ENCODE measurements around the gene L3MBTL3. TPM values are rescaled to one million over a fixed set of nuclear protein-coding genes. Genes with fewer than 3 reads are reported as not detected.

Gene L3MBTL3
- total and polyA plus RNA-seq, 7 donors, result 2.1 to 10.4 (median 4.2) TPM

DNA sequence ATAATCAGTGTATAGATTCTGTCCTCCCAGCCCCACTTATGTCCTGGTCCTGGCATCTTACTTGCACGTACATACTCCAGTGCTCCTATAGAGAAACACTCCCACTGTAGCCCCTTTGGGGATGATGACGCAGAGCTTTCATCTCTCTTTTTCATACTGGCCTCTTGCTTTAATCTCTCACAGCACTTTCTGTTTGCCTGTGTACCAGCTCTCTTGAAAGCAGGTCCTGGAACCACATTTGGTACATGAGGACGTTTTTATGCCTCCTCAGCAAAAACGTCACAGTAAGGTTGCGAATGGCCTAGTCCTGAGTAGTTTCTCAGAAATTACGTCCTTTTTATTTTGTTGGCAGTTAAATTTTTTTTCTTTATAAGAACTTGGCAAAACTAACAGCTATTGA is 10.8 kb downstream of the L3MBTL3 start:
- intact Hi-C loops (cut with DNase I), result no loop called here
- no peak overlapping the region for H3K27ac ChIP-seq
- 78 to 91% methylated on average over 6 of the region's 6 CpGs for WGBS, 2 donors
- H3K4me1 ChIP-seq, result no peaks in the 10 kb centered on the region
- TF ChIP-seq, protein P1, sequence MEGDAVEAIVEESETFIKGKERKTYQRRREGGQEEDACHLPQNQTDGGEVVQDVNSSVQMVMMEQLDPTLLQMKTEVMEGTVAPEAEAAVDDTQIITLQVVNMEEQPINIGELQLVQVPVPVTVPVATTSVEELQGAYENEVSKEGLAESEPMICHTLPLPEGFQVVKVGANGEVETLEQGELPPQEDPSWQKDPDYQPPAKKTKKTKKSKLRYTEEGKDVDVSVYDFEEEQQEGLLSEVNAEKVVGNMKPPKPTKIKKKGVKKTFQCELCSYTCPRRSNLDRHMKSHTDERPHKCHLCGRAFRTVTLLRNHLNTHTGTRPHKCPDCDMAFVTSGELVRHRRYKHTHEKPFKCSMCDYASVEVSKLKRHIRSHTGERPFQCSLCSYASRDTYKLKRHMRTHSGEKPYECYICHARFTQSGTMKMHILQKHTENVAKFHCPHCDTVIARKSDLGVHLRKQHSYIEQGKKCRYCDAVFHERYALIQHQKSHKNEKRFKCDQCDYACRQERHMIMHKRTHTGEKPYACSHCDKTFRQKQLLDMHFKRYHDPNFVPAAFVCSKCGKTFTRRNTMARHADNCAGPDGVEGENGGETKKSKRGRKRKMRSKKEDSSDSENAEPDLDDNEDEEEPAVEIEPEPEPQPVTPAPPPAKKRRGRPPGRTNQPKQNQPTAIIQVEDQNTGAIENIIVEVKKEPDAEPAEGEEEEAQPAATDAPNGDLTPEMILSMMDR (IDR thresholded peaks at IDR 0.05), result no peak
- TF ChIP-seq EP300 (IDR thresholded peaks at IDR 0.05), result no peak
- TF ChIP-seq POLR2A (IDR thresholded peaks at IDR 0.05), result no peak
- TF ChIP-seq POLR2AphosphoS5 (IDR thresholded peaks at IDR 0.05), result no peak
- H3K9me3 ChIP-seq, result no peaks in the 10 kb centered on the region
- no peaks in the 10 kb centered on the region for H3K27me3 ChIP-seq
- H3K4me3 ChIP-seq, result no peak overlapping the region
- DNase-seq, result no peak
- H3K36me3 ChIP-seq, result no peaks in the 10 kb centered on the region

DNA sequence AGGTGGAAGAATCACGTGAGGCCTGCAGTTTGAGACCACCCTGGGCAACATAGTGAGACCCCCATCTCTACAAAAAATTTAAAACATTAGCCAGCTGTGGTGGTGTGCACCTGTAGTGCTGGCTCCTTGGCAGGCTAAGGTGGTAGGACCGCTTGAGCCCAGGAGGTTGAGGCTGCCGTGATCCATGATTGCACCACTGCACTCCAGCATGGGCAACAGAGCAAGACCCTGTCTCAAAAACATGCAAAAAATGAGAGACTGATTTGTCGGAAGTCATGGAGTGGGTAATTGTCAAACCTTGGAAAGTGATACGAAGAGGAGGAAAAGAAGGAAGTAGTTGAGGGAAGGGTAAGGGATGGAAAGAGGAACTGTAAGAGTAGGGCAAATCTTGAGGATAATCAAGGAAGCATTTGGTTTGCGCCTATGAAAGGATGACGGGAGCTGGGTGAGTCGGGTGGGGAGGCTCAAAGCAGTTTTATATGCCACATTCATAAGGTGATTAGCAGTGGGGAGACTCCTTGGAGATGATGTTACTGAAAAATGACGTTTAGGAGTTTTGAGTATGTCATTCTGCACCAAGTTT is 14.5 kb downstream of the L3MBTL3 start:
- intact Hi-C loops (cut with DNase I), result no loop called here
- H3K9me3 ChIP-seq, result no peaks in the 10 kb centered on the region
- no peak overlapping the region for H3K4me3 ChIP-seq
- TF ChIP-seq EP300 (IDR thresholded peaks at IDR 0.05) (no peak), POLR2AphosphoS5 (IDR thresholded peaks at IDR 0.05) (no peak), POLR2A (IDR thresholded peaks at IDR 0.05) (no peak)
- TF ChIP-seq, protein P1 (IDR thresholded peaks at IDR 0.05), result no peak
- H3K4me1 ChIP-seq, result no peaks in the 10 kb centered on the region
- 91 to 92% methylated on average over 9 of the region's 9 CpGs for WGBS, 2 donors
- no peaks in the 10 kb centered on the region for H3K27me3 ChIP-seq
- DNase-seq, result no peak
- no peaks in the 10 kb centered on the region for H3K36me3 ChIP-seq
- no peak overlapping the region for H3K27ac ChIP-seq

DNA sequence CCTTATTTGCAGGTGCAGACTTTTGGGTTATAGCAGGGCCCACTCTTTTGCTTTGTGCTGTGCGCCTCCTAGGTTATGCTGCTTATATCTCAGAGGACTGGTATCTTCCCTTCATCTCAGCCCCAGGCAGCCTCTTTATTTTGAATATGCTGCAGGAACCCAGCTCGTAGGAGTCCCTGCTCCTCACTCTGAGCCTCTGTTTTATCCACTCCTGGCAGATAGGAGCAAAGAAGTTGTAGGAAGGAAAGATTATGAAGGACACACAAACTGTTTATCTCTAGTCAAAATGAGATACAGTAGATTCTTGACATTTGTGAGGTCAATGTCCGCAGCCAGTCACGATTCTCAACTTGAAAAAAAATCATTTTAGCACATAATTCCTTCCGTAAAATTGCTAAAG is 15.6 kb downstream of the L3MBTL3 start:
- H3K27me3 ChIP-seq, result no peaks in the 10 kb centered on the region
- H3K36me3 ChIP-seq, result no peaks in the 10 kb centered on the region
- no peaks in the 10 kb centered on the region for H3K9me3 ChIP-seq
- 83 to 85% methylated on average over 5 of the region's 5 CpGs for WGBS, 2 donors
- DNase-seq, result no peak
- intact Hi-C loops (cut with DNase I), result no loop called here
- no peak for TF ChIP-seq POLR2AphosphoS5 (IDR thresholded peaks at IDR 0.05)
- TF ChIP-seq, protein P1 (IDR thresholded peaks at IDR 0.05), result no peak
- no peak for TF ChIP-seq POLR2A (IDR thresholded peaks at IDR 0.05)
- TF ChIP-seq EP300 (IDR thresholded peaks at IDR 0.05), result no peak
- H3K4me1 ChIP-seq, result no peaks in the 10 kb centered on the region
- H3K27ac ChIP-seq, result no peak overlapping the region
- no peak overlapping the region for H3K4me3 ChIP-seq

DNA sequence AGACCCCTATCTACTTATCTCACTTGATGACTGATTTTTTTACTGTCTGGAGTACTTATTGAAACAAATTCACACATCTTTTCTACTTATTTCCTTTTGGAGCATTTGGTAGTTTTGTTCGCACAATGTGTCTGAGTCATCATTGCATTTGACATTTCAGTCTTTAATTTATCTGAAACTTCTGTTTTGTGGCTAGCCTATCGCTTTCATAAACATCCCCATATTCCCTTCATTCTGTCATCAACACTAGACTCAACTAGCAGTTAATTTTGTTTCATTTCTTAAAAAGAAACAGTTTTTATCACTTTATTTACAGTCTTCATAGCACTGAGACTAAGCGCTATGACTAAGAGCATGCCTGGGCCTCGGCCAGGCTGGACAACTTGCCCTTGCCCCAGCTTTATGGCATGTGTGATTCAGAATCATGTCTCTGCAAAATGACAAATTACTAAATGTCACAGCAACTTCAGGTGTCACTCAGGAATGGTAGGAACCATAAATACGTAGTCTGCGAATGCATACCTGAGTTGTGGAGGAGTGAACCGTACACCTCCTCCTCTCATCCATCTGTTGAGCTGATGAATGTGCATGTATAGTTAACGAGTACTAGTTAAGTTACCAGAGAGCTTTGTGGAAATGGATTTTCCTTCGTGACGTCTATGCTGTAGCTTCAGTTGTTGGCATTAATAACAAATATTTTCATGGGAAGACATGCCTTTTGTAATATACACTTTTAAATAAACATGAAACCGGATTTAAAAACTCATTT is 16.2 kb downstream of the L3MBTL3 start:
- no peak overlapping the region for H3K4me3 ChIP-seq
- H3K27ac ChIP-seq, result no peak overlapping the region
- H3K27me3 ChIP-seq, result no peaks in the 10 kb centered on the region
- no peaks in the 10 kb centered on the region for H3K4me1 ChIP-seq
- intact Hi-C loops (cut with DNase I), result no loop called here
- DNase-seq, result no peak
- no peaks in the 10 kb centered on the region for H3K36me3 ChIP-seq
- TF ChIP-seq EP300 (IDR thresholded peaks at IDR 0.05) (no peak), POLR2A (IDR thresholded peaks at IDR 0.05) (no peak)
- no peaks in the 10 kb centered on the region for H3K9me3 ChIP-seq
- WGBS, 2 donors, result 70 to 73% methylated on average over 11 of the region's 11 CpGs

DNA sequence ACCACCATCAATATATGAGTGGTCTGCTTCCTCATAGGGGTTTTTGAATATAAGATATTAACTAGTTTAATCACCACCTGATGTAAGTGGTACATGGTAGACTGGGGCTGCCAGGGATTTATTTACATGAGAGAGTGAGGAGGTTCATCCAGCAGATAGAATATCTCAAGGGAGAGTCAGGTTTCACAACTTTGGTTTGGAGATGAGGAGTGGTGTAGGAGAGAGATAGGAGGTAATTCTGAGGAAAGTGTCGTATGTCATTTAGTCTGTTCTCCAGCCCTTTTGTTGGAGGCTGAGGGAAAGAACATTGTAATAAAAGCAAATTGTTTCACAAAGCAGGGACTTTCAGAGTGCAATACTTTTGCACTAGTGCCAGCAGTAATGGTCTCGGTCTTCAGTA is 16.8 kb downstream of the L3MBTL3 start:
- Histone ChIP-seq H3K27ac (no peak overlapping the region), H3K4me3 (no peak overlapping the region), H3K4me1 (no peaks in the 10 kb centered on the region), H3K9me3 (no peaks in the 10 kb centered on the region), H3K36me3 (no peaks in the 10 kb centered on the region), H3K27me3 (no peaks in the 10 kb centered on the region)
- intact Hi-C loops (cut with DNase I), result no loop called here
- TF ChIP-seq POLR2AphosphoS5 (IDR thresholded peaks at IDR 0.05), result no peak
- no peak for TF ChIP-seq EP300 (IDR thresholded peaks at IDR 0.05)
- TF ChIP-seq, protein P1 (IDR thresholded peaks at IDR 0.05), result no peak
- TF ChIP-seq POLR2A (IDR thresholded peaks at IDR 0.05), result no peak
- 48 to 70% methylated on average over 2 of the region's 2 CpGs for WGBS, 2 donors
- DNase-seq, result no peak
